ENCODE measurements around the gene LINC00237.

LINC00237 gene

GRCh38 chr20:21106171-21107017 is at the start of gene LINC00237:
Gene LINC00237 (minus strand): TSS chr20:21106358.
- Histone ChIP-seq H3K4me3 (ENCODE audit: low read length) (no peak within 1 kb of the TSS), H3K4me2 (ENCODE audit: low read depth, low read length) (no peak within 1 kb of the TSS), H3K27ac (ENCODE audit: low read length) (no peak within 1 kb of the TSS), H3K79me2 (ENCODE audit: low read length) (no peaks in the 10 kb centered on the region), H3K4me1 (ENCODE audit: low read length) (no peaks in the 10 kb centered on the region), H2AFZ (ENCODE audit: low read length) (no peak within 1 kb of the TSS), H3K9me3 (replicated peaks; ENCODE audit: insufficient read depth, low read length) (no peaks in the 10 kb centered on the region), H3F3A (ENCODE audit: insufficient read depth, low read length) (no peaks in the 10 kb centered on the region), H3K9ac (ENCODE audit: low read length) (no peak within 1 kb of the TSS), H4K20me1 (ENCODE audit: insufficient read depth, low read length) (no peaks in the 10 kb centered on the region), H3K27me3 (replicated peaks; ENCODE audit: insufficient read depth, low read length) (peaks cover 61% of the 10 kb centered on the region), H3K9me2 (replicated peaks; ENCODE audit: insufficient read depth, low read length) (no peaks in the 10 kb centered on the region), H3K36me3 (replicated peaks; ENCODE audit: insufficient read depth, low read length) (no peaks in the 10 kb centered on the region)
- DNase-seq: no peak
- TF ChIP-seq CTCF (IDR thresholded peaks at IDR 0.05; ENCODE audit: low read length) (no peak), EZH2phosphoT487 (IDR thresholded peaks at IDR 0.05; ENCODE audit: low read length) (no peak), EZH2 (optimal IDR thresholded peaks at IDR 0.05; ENCODE audit: low read depth, low read length) (no peak)

- Histone ChIP-seq H3K36me3 (replicated peaks; ENCODE audit: insufficient read depth, low read length) (no peaks in the 10 kb centered on the region), H3K9me3 (replicated peaks; ENCODE audit: insufficient read depth, low read length) (no peaks in the 10 kb centered on the region), H3K79me2 (ENCODE audit: low read length) (no peaks in the 10 kb centered on the region), H3K4me3 (ENCODE audit: low read length) (no peak overlapping the region), H4K20me1 (ENCODE audit: insufficient read depth, low read length) (no peaks in the 10 kb centered on the region), H3K27me3 (replicated peaks; ENCODE audit: insufficient read depth, low read length) (no peaks in the 10 kb centered on the region), H3K27ac (ENCODE audit: low read length) (no peak overlapping the region), H3K4me2 (ENCODE audit: low read depth, low read length) (no peak overlapping the region), H3F3A (ENCODE audit: insufficient read depth, low read length) (no peaks in the 10 kb centered on the region), H2AFZ (ENCODE audit: low read length) (no peak overlapping the region), H3K9me2 (replicated peaks; ENCODE audit: insufficient read depth, low read length) (no peaks in the 10 kb centered on the region), H3K9ac (ENCODE audit: low read length) (no peak overlapping the region), H3K4me1 (ENCODE audit: low read length) (no peaks in the 10 kb centered on the region)
- TF ChIP-seq EZH2 (optimal IDR thresholded peaks at IDR 0.05; ENCODE audit: low read depth, low read length) (no peak), EZH2phosphoT487 (IDR thresholded peaks at IDR 0.05; ENCODE audit: low read length) (no peak), CTCF (IDR thresholded peaks at IDR 0.05; ENCODE audit: low read length) (no peak)
- DNase-seq: no peak
Measured at GRCh38 chr20:21155268-21155667, 49.1 kb upstream of the LINC00237 start.

- no peaks in the 10 kb centered on the region for H3F3A ChIP-seq (ENCODE audit: insufficient read depth, low read length)
- H4K20me1 ChIP-seq (ENCODE audit: insufficient read depth, low read length): no peaks in the 10 kb centered on the region
- H3K9ac ChIP-seq (ENCODE audit: low read length): no peak overlapping the region
- no peak overlapping the region for H3K27ac ChIP-seq (ENCODE audit: low read length)
- no peak overlapping the region for H2AFZ ChIP-seq (ENCODE audit: low read length)
- no peaks in the 10 kb centered on the region for H3K9me3 ChIP-seq (replicated peaks; ENCODE audit: insufficient read depth, low read length)
- no peak overlapping the region for H3K4me3 ChIP-seq (ENCODE audit: low read length)
- H3K36me3 ChIP-seq (replicated peaks; ENCODE audit: insufficient read depth, low read length): no peaks in the 10 kb centered on the region
- no peak for DNase-seq
- no peak overlapping the region for H3K4me2 ChIP-seq (ENCODE audit: low read depth, low read length)
- H3K9me2 ChIP-seq (replicated peaks; ENCODE audit: insufficient read depth, low read length): no peaks in the 10 kb centered on the region
- H3K4me1 ChIP-seq (ENCODE audit: low read length): no peaks in the 10 kb centered on the region
- TF ChIP-seq CTCF (IDR thresholded peaks at IDR 0.05; ENCODE audit: low read length) (no peak), EZH2 (optimal IDR thresholded peaks at IDR 0.05; ENCODE audit: low read depth, low read length) (no peak), EZH2phosphoT487 (IDR thresholded peaks at IDR 0.05; ENCODE audit: low read length) (no peak)
- no peaks in the 10 kb centered on the region for H3K27me3 ChIP-seq (replicated peaks; ENCODE audit: insufficient read depth, low read length)
- no peaks in the 10 kb centered on the region for H3K79me2 ChIP-seq (ENCODE audit: low read length)
Measured at GRCh38 chr20:21154692-21155091, 48.5 kb upstream of the LINC00237 start.

Measured in MM.1S (cell line).